Sciatic nerve (tissue), 2 donors: ENCODE data around the gene ELAVL2. TPM values are rescaled to one million over a fixed set of nuclear protein-coding genes. Genes with fewer than 3 reads are reported as not detected.

Source experiments
- ATAC-seq: fragments of 200-7000 bp; cut with Tn5 transposase; one replicate; pipeline ENCODE4 v1.9.1; 2020; ENCODE audit warnings: mild to moderate bottlenecking, moderate library complexity
- DNase-seq: peaks from one replicate; pipeline ENCODE4 v3.0.0-alpha.2; 2020; ENCODE audit warnings: low spot score
- intact Hi-C: fragments of 100-400 bp; cut with DNase I; formaldehyde crosslinking; loops from one replicate; pipeline ENCODE4 v1.14.2; 2022
- total RNA-seq: library from RNA; stranded (reverse); fragmentation: NEBNext Ultra II Directional; extraction: Animal tissue kit (Norgen Biotek cat#: 25700); gene quantifications from one replicate; pipeline ENCODE4 v1.2.1, GENCODE V29; 2021
- donor health status: DM: no; HTN: no; CAD: no.
- donor health status: DM: no; HTN: no; CAD: no.

The ELAVL2 gene
- total RNA-seq: 0.40 TPM

- intact Hi-C loops: no loop called here
- peak; percentile 94 for ATAC-seq
- peak; percentile 88 for DNase-seq
Observed at GRCh38 chr9:23826120-23826629, at the start of gene ELAVL2. Gene ELAVL2 (minus strand): TSS chr9:23826240. CDS start chr9:23762234, 64,006 bp downstream.

- intact Hi-C loops: no loop called here
Observed at GRCh38 chr9:23858234-23858633, 32.2 kb upstream of the ELAVL2 start.

DNA sequence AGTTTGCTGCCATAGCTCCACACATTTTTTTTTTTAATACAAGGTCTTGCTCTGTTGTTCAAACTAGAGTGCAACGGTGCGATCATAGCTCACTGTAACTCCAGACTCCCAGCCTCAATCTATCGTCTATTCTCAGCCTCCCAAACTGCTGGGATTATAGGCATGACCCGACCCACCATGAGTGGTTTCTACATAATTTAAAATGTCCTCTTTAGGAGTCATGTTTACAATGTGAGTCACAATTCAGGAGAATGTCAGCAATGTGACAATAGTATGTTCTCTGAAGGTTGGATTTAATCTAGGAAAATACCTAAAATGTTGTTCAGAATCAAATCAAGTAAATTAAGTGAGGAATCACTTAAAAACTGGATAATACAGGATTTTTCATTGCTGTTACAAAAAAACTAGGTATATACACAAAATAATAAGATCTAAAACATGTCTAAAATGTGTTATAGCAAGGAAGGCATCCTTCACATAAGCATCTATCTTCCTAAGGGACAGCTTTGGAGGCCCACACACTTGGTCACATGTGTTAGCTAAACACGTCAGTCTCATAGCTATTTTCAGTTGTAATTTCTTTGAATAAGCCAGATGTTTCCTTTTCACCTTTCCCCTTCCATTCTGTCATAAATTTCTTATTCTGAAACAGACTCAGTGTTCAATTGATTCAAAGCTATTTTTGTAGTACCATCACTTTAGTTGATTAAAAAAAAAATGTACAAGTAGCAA, 30.0 kb upstream of the ELAVL2 start:
- intact Hi-C loops: no loop called here
- DNase-seq (no peak), ATAC-seq (no peak)

More at GRCh38 chr9:23858234-23858633, 32.2 kb upstream of the ELAVL2 start:
- no peak for DNase-seq
- ATAC-seq: no peak

- intact Hi-C loops: no loop called here
- DNase-seq: peak; percentile 58
- ATAC-seq: peak; percentile 82
Observed at GRCh38 chr9:23850690-23851629, 24.9 kb upstream of the ELAVL2 start.

- intact Hi-C loops: no loop called here
- ATAC-seq (peak; percentile 48), DNase-seq (no peak)
Observed at GRCh38 chr9:23850242-23850689, 24.2 kb upstream of the ELAVL2 start.

- ATAC-seq (no peak), DNase-seq (no peak)
- intact Hi-C loops: no loop called here
Observed at GRCh38 chr9:23849379-23850035, 23.5 kb upstream of the ELAVL2 start.

DNA sequence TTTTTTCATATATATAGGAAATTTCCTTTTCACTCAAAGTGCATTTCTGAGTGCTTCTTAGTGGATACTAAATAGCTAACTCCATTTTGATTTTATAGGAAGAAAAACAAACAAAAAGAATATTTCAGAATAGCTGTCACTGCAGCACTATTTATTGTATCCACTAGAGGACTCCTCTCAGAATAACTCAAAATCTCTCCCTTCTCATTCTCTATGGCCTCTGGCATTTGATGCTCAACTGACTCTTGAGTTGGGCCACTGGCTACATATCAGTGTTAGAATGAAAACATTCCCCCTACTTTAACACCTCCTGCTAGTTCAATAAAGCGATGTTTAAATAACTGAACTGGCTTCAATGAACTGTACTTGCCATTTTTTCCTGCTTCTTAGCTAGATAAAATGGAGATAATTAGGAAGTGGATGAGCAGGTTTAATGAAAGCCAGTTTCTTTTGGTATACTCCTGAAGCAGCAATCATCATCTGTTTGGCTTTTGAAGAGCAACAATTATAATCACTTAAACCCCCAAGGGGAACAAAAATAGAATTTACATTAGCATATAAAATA, 16.6 kb upstream of the ELAVL2 start:
- DNase-seq (no peak), ATAC-seq (no peak)
- intact Hi-C loops: no loop called here

- intact Hi-C loops: no loop called here
- no peak for DNase-seq
- no peak for ATAC-seq
Observed at GRCh38 chr9:23841304-23841703, 15.3 kb upstream of the ELAVL2 start.

DNA sequence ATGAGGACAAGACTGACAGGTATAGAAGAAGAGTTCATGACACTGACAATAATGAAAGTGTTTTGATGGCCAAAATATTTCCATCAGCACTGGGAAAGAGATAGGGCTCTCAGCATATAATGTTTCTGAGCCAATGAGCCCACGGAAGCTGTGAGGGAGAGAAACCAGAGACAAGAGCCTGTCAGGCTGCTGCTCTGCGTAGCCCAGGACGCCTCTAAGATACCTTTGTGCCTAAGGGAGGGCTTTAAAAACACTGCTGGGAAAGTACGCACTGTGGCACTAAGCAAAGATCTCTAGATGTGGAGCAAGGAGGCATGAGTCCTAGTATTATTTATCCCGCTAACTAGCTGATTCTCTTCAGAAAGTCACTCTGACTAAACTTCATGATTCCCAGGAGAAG, 11.0 kb upstream of the ELAVL2 start:
- DNase-seq (no peak), ATAC-seq (no peak)
- intact Hi-C loops: no loop called here

DNA sequence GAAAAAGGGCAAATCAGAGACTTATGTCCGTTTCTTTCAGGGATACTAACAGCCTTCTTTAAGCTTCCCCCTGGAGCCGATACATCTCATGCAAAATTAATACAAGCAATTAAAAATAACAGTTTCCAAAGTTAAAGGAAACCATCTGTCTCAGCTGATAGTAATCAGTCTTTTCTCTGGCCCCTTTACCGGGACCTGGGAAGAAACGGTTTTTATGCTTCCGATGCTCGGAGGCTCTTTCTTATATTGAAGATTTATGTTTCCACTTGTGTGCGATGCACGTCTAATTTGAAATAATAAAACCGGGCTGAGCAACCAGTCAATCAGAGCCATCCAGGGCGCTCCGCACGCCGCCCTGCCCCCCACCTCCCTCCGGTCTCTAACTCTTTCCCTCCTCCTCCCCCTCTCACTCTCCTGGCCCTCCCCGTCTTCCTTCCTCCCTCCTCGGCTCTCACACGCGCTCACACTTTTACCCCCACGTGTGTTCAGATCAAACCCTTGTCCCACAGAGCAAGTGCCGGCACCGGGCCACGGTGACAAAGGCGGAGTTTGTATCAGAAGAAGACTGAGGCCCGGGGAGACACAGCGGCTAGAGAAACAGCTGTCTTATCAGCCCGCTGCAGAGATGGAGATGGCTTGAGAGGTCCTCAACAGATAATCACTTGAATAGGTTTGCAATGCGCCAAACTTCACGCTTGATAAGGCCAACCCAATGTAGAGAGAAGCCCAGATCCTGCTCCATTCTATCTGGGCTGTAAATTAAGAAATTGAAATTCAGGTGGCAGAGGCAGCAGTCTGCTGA, 5.1 kb upstream of the ELAVL2 start:
- no peak for ATAC-seq
- DNase-seq: no peak
- intact Hi-C loops: no loop called here

DNA sequence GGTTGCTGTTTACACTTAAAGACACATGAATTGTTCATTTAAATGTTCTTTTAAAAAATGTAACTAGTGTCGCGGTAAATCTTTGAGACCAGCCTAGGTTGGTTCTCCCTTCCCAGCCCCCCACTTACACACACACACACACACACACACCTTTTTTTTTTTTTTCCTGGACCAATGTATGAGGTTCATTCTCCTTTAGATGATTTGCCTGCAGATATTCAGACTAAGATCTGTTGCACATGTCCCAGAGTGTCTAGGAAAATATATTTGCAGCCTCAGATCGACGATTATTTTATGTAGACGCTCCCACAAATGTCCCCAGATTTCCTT, 4.4 kb upstream of the ELAVL2 start:
- intact Hi-C loops: no loop called here
- ATAC-seq: no peak
- DNase-seq: no peak

DNA sequence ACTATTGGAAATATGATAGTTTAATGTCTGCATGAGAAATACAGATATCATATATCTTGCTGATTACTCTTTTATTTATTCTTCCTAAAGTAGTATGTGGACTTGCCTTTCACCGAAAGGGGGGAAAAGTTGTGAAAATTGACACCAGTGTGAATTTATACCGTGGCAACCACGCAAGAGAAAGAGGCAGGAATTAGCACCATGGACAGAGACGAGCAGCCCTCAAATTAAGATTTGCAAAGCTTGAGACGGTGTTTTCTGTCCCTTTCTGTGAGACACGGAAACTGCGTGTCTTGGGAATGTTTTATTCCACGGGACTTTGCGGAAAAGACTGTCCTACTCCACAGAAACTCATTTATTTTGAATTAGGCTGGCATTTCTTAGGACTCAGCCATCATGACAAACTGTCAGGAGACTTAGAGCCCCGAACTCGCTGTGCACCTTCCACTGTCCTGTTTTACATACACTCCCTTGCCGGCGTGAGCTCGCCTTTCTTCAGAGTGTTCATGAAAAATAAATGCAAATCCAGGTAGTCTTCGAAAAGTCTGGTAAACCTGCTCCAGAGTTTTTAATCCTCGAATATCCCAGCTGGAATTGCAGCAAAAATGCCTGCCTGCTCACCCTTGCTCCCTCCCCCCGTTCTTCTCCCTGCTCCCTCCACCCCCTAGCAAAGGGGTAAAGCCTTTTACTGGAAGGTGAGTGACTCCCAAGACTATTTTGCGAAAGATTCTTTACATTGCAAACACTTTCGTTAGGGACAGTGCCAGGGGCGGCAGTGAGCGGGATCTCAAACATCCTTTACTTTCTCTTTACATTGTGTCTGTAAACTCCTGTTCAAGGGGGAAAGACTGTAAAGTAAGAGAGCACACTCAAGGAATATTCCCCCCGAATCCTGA, 3.8 kb upstream of the ELAVL2 start:
- intact Hi-C loops: no loop called here
- no peak for DNase-seq
- no peak for ATAC-seq

- DNase-seq (no peak), ATAC-seq (no peak)
- intact Hi-C loops: no loop called here
Observed at GRCh38 chr9:23825700-23826099, 340 bp downstream of the ELAVL2 start.

- no peak for DNase-seq
- no peak for ATAC-seq
- intact Hi-C loops: no loop called here
Observed at GRCh38 chr9:23824830-23825591, 1.0 kb downstream of the ELAVL2 start.

DNA sequence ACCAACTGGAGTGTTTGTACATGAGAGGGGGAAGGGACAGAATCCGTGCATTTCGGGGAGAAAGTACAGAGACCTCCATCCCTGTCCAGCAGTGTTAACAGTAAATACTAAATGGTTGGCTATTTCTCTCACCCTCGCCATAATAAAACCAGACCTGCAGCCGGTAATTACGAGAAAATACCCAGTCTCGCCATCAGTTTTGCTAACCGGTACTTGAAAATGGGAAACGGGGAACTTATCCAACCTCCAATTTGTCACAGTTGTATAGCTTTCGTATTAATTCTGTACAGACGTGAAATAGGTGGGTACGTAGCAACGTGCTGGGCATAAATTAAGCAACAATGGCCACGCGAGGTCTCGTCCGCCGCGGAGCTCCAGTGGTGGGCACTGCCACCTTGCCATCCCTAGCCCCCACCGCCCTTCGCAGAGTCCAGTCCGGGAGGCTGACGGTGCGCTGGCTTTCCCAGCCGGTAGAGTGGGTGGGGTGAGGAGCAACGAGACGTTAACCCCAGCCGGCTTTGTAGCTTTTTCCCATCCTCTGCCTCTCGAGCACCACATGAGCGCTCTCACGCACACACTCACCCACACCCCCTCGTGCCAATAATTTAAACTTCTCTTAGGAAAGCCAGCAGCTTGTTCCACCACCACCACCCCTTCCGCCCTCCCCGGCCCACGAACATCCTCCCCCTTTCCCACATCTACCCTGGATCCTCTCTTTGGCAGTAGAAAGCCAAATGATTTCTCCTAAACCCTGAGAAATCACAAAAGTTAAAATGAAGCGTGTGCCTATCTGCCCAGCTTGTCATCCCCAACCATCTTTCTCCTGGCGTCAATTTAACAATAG, 1.8 kb downstream of the ELAVL2 start:
- DNase-seq: no peak
- intact Hi-C loops: no loop called here
- ATAC-seq: no peak

- intact Hi-C loops: no loop called here
- no peak for ATAC-seq
- no peak for DNase-seq
Observed at GRCh38 chr9:23823269-23823668, 2.8 kb downstream of the ELAVL2 start.
